Fibroblast of lung (primary cell): ENCODE data around the gene GOLPH3L.

Experiments
- CTCF ChIP-seq, 2 donors: IDR thresholded peaks in 1 of 2; conservative IDR thresholded peaks in 1 of 2; 1 replicate in 1 of 2; 2 replicates in 1 of 2; pipeline ENCODE4 v1.5.1; 2011 to 2012; ENCODE audit warnings: low read length in 2 of 2, control low read depth in 1 of 2, inconsistent platforms in 1 of 2, low read depth in 1 of 2, mild to moderate bottlenecking in 1 of 2
- EZH2 ChIP-seq: IDR thresholded peaks from 2 replicates; pipeline ENCODE4 v1.5.1; 2012; ENCODE audit warnings: low read length, control low read depth, mild to moderate bottlenecking; ENCODE audit errors: missing control alignments

- TF ChIP-seq EZH2 (no peak), CTCF (conservative IDR thresholded peaks at IDR 0.05 in 1 of 2, IDR thresholded peaks at IDR 0.05 in 1 of 2; ENCODE audit: low read depth in 1 of 2, low read length in 2 of 2) (no peak)
Measured at GRCh38 chr1:150696162-150696561, 792 bp downstream of the GOLPH3L start.
